ENCODE results near the gene DSG3. TPM values are rescaled to one million over a fixed set of nuclear protein-coding genes. Genes with fewer than 3 reads are reported as not detected.

Gene DSG3
- under 1 TPM in 1 of 4 donors, not detected in 3; 0.01 TPM for polyA plus RNA-seq (ENCODE audit: insufficient read length in 4 of 4)

DNA sequence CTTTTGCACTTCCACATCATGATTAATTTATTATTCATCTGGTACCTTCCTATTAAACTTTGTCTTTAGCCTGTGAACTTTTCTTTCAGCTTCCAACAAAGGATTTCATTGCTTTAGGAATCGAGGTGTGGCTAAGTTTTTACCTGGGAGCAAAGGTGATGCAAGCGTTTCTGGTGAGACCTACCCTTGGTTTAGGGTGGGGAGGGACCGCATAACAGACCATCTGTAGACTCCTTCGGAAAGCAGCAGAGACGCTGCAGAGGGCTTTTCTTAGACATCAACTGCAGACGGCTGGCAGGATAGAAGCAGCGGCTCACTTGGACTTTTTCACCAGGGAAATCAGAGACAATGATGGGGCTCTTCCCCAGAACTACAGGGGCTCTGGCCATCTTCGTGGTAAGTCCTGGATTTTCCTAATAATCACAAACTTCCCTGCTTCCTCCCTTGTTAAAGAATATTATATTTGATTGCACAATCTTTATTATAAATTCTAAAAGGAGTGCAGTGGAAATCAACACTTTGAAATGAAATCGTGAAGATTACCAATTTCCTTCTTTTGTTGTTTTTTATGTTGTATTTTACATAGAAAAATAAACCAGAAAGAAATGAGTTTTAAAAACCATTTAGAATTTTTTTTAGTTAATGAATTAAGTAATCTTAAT is at the start of gene DSG3:
TSS of gene DSG3 (plus strand) at position 212 of the 662 bp plus-strand sequence. CDS start at position 349, 137 bp downstream.
- DNase-seq (ENCODE audit: low read depth in 4 of 4, low spot score in 3 of 4), result no peak

DNA sequence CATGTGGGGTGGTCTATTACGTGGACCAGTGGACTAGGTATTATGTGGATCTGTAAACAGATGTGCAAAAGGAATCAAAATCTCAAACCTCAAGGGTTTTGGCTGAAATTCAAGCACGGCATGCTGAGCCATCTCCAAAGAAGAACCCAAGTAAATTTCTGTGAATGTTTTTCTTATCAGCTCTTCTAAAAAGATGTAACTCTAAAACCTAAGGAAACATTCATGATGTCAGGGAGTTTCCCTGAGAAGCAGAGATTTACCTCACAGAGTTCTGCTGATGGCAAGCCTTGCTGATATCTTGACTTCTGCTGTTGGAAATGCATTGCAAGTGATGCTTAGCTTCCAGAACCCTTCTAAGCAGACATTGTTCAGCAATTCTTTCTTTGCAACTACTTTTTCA is 49.4 kb upstream of the DSG3 start:
- no peak for DNase-seq (ENCODE audit: low read depth in 4 of 4, low spot score in 3 of 4)

GRCh38 chr18:31399306-31400032 is 48.1 kb upstream of the DSG3 start:
- DNase-seq (ENCODE audit: low read depth in 4 of 4, low spot score in 3 of 4), result no peak

GRCh38 chr18:31401156-31402025 is 46.1 kb upstream of the DSG3 start:
- no peak for DNase-seq (ENCODE audit: low read depth in 4 of 4, low spot score in 3 of 4)

GRCh38 chr18:31402026-31402373 is 45.5 kb upstream of the DSG3 start:
- no peak for DNase-seq (ENCODE audit: low read depth in 4 of 4, low spot score in 3 of 4)

DNA sequence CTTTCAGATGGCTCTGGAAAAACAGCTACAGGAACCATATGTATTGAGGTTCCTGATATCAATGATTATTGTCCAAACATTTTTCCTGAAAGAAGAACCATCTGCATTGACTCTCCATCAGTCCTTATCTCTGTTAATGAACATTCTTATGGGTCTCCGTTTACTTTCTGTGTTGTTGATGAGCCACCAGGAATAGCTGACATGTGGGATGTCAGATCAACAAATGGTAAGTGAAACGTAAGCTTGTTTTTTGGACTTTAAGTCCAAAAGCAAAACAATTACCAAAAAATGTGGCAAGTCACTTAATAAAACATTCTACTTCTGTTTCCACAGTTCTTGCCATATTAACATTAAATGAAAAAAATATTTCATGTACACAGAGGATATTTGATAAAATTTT is 44.1 kb upstream of the DSG3 start:
- DNase-seq (ENCODE audit: low read depth in 4 of 4, low spot score in 3 of 4), result no peak

DNA sequence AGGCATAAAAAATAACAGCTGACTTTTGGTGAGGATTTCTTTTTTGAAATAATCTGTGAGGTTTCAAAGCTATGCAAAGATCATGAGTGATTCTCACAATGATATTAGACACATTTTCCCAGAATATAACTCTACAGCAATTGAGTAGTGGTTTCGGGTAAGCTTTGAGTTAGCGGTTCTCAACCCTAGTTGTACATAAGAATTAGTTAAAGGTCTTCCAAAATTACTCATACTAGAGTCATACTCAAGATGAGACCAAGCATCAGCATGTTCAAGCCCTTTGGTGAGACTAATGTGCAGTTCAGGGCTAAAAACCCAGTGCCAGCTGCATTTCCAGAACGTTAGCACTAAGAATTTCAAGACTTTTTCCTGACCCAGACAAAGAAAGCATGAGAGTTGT is 39.9 kb upstream of the DSG3 start:
- DNase-seq (ENCODE audit: low read depth in 4 of 4, low spot score in 3 of 4), result no peak

- no peak for DNase-seq (ENCODE audit: low read depth in 4 of 4, low spot score in 3 of 4)
Observed at GRCh38 chr18:31409276-31409675, 38.3 kb upstream of the DSG3 start.

DNA sequence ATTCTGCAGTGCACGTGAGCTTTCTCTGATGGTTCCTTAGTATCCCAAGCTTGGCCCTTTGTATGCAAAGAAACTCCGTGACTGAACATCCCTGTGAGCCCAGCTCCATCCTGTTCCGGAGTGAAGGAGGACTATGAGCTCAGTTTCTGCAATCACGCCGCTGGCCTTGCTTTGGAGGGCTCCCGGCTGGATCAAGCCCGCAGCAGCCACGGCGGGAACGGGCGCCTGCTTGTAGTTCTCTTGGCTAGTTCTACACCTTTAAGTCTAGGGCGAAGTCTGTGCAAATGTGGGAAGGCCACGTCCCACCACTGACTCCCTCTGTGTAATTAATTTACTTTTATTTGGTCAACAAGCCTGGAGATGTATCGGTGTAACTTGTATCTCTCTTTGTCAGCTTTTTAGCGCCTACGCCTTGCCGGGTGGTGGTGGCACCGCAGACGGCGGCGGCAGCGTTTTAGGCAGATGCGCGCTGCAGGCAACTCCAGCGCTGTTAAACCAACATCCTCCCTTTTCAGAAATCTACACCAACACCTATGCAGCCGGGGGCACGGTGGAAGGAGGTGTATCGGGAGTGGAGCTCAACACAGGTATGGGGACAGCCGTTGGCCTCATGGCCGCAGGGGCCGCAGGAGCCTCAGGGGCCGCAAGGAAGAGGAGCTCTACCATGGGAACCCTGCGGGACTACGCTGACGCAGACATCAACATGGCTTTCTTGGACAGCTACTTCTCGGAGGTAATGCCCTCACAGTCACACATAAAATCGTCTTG is 36.6 kb upstream of the DSG3 start:
- no peak for DNase-seq (ENCODE audit: low read depth in 4 of 4, low spot score in 3 of 4)

- no peak for DNase-seq (ENCODE audit: low read depth in 4 of 4, low spot score in 3 of 4)
Observed at GRCh38 chr18:31413137-31413536, 34.4 kb upstream of the DSG3 start.

DNA sequence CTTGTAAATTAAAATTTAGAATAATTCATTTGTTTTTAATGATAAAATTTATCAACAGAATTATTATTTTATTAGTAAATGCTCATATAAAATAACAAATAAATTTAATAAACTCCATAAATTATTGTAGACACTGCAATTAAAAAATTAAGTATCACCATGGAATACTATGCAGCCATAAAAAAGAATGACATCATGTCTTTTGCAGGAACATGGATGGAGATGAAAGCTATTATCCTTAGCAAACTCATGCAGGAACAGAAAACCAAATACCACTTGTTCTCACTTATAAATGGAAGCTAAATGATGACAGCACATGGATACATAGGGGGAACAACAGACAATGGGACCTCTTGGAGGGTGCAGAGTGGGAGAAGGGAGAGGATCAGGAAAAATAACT is 29.7 kb upstream of the DSG3 start:
- DNase-seq (ENCODE audit: low read depth in 4 of 4, low spot score in 3 of 4), result no peak

GRCh38 chr18:31419457-31419932 is 28.0 kb upstream of the DSG3 start:
- DNase-seq (ENCODE audit: low read depth in 4 of 4, low spot score in 3 of 4), result no peak

DNA sequence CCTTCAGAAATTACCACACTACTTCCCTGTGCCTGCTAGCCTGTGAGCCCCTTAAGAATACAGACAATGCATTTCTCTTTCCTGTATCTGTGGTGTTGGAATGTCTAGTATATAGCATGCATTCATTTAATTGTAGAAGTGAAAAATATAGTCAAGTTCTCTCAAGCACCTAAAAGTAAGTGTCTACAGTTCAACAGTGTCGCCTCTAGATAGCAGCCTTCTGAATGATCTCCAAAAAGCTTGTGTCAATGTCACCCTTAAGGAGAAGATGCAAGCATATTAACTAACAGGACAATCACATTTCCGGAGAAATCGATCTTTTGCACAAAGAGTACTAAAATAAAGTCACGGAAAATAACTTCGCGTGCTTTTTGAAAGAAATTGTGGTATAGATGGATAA is 27.5 kb upstream of the DSG3 start:
- DNase-seq (ENCODE audit: low read depth in 4 of 4, low spot score in 3 of 4), result no peak

GRCh38 chr18:31420524-31420923 is 27.0 kb upstream of the DSG3 start:
- no peak for DNase-seq (ENCODE audit: low read depth in 4 of 4, low spot score in 3 of 4)

DNA sequence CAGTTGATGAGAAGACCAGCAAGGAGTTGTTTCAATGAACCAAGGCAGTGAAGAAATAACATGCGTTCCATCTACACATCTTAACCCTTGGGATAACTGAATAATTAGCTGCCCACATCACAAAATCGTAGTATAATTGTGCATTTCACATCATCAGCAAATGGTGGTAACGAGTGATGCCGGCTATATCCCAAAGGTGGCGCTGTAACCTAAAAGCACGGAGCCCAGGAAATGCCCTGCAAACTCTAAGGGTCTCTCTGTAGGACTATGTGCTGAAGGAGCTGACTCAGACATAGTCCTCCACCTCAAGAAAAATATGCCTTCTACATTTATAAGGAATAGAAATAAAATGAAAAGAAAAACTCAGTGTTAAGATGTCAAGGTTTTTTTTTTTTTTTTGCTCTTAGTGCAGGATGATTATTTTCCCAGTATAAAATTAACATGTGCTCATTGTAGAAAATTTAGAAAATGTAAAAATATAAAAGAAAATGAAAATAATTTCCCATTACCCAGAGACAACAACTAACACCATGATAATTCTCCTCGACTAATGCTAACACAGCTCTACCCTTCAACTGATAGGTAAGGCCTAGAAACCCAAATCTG is 23.1 kb upstream of the DSG3 start:
- DNase-seq (ENCODE audit: low read depth in 4 of 4, low spot score in 3 of 4), result peak in 1 of 4 donors; percentile 16

GRCh38 chr18:31426021-31426420 is 21.5 kb upstream of the DSG3 start:
- DNase-seq (ENCODE audit: low read depth in 4 of 4, low spot score in 3 of 4), result no peak

DNA sequence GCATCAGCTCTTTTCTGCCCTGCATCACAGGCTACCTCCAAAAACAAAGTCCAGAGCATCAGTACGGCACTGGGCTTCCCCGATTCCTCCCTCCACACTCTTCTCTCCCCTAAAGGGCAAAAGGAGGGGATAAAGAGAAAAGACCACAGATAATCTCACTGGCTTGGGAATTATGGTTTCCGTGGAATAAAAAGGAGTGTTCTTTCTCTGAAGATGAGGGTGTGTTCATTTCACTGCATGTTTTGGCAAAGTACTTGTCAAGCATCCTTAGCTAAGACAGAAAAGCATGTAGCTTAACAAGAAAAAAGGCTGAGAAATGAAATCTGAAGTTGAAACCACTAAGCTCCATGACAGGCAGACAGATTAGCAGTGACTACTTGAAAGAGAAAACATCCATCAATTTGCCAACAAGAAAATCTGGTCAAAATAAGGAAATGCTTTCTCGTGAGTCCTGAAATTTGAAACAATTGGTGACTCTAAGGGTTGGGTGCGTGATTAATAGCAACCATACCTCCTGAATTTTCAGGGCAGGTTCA is 20.6 kb upstream of the DSG3 start:
- no peak for DNase-seq (ENCODE audit: low read depth in 4 of 4, low spot score in 3 of 4)

- no peak for DNase-seq (ENCODE audit: low read depth in 4 of 4, low spot score in 3 of 4)
Observed at GRCh38 chr18:31428211-31428610, 19.3 kb upstream of the DSG3 start.

DNA sequence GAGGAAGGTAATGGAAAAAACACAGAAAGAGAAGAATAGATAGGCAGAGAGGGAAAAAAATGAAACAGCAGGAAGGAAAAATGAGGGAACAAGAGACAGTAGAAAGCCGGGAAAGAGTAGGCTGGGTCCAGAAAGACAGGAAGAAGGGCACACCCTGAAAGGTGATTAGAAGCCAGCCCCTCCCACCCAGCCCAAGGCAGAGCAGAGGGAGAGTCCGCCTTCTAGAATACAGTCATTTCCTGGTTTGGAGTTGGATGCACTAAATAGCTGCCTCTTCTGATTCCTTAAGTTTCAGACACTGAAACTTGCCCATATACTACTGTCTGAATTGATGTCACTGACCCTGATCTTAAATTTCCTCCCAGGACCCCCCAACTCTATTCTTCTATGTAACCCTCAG is 17.9 kb upstream of the DSG3 start:
- no peak for DNase-seq (ENCODE audit: low read depth in 4 of 4, low spot score in 3 of 4)

GRCh38 chr18:31430072-31430471 is 17.5 kb upstream of the DSG3 start:
- DNase-seq (ENCODE audit: low read depth in 4 of 4, low spot score in 3 of 4), result no peak

Measured in right renal pelvis (tissue), 4 donors.